Measurements from ENCODE around the gene MEF2D.

The MEF2D gene

DNA sequence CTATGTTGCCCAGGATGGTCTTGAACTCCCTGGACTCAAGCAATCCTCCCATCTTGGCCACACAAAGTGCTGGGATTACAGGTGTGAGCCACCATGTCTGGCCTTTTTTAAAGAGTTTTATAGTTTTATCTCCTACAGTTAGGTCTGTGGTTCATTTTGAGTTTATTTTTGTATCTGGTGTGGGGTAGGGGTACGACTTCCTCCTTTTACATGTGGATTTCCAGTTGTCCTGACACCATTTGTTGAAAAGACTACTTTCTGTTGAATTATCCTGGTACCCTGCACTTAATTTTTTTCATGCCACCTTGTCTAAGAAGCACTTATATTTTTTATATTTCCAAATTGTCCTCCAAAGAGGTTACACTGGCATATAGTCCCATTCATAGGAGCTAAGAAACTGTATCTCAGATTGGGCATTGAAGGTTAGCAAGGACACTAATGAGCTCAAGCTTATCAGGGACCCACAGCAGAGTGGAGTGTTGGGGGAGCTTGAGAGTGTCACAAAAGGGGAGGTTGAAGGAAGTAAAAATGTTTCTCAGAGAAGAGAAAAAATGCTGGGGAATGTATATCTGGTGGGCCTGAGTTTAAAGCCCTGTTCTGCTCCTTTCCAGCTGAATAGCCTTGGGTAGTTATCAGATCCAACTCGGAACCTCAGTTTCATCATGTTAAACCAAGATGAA is 23.4 kb upstream of the MEF2D start:
- DNase-seq: no peak

DNA sequence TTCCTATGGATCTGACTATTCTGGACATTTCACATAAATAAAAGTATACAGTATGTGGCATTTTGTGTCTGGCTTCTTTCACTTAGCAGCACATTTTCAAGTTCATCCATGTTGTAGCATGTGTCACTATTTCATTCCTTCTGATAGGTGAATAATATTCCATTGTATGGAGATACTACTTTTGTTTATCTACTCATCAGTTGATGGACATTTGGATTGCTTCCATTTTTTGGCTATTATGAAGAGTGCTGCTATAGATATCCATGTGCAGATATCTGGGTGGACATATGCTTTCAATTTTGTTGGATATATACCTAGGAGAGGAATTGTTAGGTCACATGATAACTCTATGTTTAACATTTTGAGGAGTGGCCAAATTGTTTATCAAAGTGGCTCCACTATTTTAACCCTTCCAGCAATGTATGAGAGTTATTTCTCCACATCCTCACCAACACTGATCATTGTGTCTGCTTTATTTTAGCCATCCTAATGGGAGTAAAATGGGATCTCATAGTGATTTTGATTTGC is 21.9 kb upstream of the MEF2D start:
- DNase-seq: no peak

DNA sequence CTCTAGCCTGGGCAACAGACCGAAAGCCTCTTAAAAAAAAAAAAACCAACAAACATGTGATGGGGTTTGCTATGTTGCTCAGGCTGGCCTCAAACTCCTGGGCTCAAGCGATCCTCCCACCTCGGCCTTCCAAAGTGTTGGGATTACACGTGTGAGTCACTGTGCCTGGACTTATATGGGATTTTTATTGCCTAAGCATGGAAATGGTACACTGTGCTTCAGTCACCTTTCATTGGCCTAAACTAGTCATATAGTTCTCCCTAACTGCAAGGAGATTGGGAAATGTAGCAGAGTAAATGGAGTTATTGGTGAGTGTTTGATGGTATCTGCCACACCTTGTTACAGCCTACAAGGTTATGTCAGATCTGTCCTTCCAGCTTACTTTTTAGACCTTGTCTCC is 17.2 kb upstream of the MEF2D start:
- no peak for DNase-seq

DNA sequence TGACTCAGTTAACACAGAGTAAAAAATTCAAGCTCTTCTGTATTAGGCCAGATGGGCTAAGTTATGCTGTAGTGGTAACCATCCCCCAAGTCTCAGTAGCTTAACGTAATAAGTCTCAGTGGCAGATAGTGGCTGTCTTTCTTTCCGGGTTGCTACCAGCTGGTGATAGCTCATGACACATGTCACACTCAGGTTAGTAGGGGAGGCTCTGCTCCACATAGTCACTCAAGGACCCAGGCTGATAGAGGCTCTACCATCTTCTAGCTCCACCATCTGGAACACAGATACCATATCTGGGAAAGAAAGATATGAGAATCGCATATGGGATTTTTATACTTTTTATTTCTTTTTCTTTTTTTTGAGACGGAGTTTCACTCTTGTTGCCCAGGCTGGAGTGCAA is 16.2 kb upstream of the MEF2D start:
- no peak for DNase-seq

DNA sequence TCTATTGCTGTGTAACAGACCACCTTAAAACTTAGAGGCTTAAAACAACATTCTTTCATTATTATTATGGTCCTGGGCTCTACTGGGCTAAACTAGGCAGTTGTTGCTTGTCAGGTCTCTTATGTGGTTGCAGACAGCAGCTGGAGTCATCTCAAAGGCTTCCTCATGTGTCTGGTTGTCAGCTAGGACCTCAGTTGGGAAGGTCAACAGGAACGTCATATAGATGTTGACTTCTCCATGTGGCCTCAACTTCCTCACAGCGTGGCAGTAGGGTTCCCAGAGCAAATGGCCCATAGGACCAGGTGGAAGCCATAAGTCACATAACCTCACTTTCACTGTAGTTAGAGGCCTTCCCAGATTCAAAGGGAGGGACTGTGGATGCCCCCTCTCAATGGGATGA is 15.4 kb upstream of the MEF2D start:
- DNase-seq: no peak

DNA sequence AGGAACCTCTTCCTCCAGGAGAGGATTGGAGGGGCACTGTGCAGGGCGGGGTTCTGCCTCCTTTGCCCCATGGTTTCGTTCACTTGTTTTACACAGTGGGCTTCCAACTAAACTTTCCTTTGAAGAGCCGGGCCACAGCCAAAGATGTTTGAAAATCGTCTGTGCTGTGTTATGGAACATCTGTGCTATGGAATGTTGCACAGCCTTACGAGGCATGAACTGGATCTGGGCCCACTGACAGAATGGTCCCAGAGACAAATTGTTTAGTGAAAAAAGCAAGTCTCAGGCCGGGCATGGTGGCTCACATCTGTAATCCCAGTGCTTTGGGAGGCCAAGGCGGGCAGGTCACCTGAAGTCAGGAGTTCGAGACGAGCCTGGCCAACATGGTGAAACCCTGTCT is 12.6 kb upstream of the MEF2D start:
- DNase-seq: no peak

DNA sequence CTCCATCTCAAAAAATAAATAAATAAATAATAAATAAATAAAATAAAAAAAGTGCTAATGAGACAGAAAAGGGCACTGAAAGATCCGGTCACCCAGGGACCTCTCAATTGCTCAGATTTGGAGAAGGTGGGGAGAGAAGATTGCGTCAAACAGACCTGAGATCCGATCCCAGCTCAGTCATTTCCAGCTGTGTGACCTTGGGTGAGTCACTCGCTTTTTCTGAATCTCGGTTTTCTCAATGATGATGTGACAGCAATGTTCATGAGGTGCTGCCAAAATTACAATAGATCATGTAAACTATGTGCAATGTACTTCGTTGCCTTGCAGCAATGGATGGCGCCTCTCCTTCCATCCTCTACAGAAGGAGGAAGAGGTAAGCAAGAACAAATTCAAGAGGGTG is 11.1 kb upstream of the MEF2D start:
- no peak for DNase-seq

DNA sequence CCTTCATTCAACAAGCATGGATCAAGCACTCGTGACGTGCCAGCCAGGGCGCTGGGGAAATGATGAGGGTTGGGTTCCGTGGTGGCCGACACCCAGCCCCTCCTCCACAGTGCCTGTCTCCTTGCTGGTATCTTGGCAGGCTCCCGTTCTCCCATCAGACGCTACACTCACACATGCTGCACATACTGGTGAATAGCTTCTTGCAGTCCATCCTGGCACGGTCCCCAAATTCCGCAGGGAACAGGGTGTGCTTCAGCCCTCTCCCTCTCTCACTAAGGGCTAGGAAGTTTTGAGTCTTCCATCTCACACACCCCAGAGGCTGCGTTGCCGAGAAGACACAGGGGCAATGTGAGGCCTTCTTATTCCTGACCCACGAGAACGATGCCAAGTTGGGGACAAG is 10.1 kb upstream of the MEF2D start:
- DNase-seq: no peak

DNA sequence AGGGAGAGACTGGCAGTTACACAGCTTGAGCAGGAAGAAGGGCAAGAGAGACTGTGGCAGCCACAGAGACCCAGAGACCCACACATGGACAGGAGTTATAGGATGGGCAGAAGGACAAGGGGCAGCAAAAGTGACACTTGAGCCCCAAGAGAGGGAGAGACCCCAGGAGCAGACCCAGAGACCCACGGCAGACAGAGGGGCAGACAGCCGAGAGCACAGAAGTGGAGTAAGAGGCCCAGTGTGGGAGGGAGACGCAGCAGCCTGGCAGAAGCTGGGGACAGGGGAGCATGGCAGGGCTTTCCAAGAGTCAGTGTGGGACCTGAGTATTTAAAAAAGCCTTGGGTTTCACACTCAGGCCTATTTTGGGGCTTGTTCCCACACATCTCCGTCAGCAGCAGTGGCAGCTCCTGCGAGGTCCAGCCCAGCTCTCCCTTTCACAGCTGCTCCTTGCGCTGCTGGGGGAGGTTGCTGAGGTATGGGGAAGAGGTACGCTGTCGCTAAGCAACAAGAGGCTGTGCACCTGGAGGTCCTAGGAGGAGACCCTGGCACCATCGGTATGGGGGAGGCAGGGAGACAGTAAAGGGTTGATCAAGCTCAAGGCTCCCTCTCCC is 9.0 kb upstream of the MEF2D start:
- DNase-seq: no peak

DNA sequence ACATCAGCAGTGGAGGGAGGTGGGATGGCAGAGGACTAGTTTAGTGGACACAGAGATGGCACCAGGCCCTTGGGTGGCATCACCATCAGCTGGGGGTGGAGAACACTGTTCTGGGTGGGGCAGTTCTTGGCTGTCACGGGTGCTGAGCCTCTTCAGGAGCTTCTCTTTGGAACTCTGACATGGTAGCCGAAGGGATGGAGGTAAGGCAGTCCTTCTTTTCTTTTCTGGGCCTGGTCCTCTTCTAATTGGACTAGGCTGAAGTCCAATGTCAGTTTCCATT is 8.3 kb upstream of the MEF2D start:
- DNase-seq: no peak

DNA sequence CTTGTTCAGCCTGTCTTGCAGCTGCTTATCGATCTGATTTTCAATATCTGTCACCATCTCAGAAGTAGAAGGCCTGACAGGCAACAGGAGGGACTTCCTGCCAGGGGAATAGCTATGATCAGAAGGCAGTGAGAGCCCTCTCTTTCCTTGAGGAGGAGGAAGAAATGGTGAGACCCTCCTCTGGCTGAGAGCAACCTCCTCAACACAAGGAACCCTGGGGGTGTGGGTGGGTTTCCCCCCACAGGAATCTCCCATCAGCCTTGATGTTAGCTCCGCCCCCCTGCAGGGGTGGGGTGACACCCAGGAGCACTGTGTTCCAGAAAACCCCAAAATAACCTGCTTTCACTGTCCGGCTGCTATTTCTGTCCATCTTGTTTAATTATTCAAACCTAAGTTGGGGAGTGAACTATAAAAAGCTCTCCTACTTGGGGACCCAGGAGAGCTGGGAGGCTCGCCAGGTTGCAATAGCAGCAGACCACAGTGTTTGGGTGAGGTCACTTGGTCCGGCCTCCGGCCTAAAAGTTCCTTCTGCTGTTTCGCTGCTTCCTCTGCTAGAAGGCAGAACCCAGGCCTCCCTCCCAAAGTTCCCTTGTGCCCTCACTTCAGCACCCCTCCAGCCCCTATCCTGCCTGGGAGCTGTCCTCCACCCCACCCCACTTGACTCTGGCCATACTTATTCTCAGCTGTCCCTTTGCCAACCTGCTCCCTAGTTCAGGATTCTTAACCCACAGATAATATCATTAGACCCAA is 7.8 kb upstream of the MEF2D start:
- DNase-seq: no peak

DNA sequence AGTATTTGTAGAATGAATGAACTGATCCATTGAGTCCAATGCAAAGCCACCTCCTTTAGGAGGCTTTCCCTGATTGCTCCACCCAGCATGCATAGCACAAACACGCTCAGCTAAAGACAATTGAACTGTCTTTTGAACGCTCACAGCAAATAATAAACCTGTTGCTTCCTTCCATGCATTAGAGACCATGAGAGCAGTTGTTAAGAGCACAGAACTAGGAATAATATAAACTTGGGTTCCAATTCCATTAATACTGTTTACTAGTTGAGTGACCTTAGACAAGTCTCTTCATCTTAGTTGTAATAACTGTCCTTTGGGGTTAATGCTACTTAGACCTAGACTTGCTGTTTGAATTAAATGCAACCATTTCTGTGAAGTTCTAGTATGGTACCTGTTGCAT is 5.9 kb upstream of the MEF2D start:
- no peak for DNase-seq

DNA sequence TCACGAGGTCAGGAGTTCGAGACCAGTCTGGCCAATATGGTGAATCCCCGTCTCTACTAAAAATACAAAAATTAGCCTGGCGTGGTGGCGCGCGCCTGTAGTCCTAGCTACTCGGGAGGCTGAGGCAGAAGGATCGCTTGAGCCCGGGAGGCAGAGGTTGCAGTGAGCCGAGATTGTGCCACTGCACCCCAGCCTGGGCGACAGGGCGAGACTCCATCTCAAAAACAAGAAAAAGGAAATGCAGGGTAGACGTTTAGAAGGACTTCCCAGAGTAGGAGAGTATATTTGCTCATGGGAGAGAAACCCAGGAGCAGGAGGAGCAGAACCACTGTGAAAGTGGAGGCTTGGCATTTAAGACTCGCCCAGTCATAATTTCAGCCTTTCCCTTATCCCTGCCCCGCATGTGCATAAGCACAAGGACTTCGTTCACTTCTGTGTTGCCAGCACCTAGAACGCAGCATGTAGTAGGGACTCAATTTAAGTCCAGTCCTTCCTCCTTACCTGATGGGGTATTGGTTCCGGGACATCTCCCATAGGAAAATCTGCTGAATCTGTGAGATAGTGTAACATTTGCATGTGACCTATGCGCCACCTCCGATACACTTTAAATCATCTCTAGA is 5.2 kb upstream of the MEF2D start:
- DNase-seq: no peak

DNA sequence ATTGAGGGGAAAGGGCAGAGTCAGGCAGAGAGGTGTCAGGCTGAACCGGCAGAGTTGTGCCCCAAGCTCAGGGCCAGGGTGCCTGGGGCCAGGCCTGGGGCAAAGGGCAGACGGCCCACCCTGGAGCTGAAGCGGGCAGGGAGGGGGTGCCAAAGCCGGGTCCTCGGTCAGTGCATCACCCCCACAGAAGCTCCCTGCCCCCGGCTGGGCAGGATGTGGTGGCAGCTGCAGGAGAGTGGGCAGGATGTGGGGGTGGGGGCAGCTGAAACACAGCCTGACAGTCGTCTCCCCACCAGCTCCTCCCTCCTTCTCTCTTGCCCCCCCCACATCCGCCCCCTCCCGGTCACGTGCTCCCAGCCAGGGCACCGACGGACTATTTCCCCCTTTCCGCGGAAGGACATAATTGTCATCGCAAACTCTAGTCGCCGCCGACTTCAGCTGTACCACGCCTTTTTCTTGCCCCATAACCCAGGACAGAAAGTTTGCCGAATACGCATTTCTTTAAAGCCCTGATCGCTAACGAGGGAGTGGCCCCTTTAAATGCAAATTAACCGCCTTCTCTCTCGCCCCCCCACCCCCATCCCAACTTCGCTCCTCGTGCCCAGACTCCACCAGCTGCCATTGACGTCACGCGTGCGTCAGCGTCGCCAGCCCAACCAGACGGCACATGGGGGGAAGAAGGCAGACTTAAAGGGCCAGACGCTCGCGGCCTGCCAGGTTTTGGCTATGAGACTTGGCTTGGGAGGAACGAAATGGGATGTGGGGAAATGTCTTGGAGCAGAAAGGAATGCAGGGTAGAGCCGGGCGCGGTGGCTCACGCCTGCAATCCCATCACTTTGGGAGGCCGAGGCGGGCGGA is 4.5 kb upstream of the MEF2D start:
- DNase-seq: no peak

DNA sequence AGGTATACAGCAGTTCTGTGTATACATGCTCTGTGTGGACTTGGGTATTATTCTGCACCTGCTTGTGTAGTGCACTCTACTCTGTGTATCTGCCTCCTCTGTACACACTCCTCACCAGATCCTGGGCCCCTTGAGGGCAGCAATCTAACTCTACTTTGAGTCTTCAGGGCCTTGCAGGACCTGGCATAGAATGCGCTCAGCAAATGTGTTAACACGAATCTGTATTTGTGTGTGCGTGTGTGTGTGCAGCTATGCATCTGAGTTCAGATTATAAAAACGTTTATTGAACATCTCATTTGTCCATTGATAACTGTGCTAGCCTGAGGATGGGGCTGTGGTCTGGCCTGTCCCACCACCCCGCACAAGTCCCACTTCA is 3.9 kb upstream of the MEF2D start:
- no peak for DNase-seq

DNA sequence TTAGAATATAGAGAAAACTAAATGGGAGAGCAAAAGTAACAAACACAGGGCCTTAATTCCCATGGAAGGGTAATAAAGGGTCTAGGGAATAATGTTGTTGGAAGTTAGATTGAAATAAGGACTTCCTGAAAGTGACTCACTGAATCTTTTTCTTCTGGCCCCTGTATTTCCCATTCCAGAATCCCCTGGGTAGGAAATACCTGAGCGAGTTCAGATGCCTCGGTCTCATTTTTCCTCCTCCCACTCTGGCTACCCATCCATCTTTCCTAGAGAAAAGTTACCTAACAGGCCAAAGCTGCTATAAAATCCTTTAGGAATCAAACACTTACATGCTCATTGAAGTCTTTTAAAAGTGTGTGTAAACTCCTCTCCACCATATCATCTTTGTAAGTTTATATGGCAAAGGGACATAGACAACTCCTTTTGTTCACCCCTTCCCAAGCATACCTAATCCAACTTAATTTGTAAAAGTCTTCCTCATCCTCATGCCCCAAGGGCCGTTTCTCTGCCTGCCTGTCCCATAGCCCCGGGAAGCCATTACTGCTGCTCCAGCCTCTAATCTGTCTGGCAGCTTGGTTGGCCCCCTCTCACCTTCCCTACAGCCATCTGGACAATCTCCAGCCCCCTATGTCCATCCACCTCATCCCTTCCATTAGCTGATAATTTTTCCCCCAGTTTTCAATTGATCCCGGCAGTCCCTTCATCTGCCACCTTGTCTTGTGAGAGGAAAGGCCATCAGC is 3.3 kb upstream of the MEF2D start:
- no peak for DNase-seq

DNA sequence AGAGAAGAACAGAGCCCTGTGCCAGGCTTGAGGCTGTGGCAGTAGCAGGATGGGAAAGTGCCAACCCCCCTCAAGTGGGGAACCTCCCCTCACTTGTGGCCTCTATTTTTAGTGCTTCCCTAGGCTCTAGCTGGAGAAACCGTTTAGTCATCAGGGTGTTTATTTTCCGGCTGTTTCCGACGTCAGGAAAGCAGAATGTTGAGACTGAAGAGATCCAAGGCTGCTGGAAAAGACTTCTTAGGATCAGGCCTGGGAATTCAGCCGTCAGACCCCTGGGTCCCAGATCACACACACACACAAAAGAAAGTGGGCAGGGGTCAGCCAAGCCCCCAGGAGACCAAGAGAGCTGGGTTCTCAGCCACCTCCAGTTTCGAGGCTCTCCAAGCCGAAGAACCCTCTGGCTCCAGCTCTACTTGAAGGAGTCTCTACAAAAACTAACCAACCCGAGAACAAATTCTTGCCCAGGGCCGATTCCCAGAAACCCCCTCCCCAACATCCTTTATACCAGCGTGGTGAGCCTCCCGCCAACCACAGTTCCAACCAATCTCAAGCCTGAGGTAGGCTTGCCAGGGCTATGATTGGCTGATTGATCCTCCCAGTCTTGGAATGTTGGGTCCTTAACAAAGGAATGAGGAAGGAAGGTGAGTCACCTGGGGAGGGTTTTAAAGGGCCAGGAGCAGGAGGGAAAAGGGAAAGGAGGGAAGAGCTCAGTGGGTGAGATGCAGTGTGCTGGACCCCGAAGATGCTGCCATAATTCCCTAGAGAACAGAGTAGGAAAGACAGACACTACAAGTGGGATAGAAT is 2.5 kb upstream of the MEF2D start:
- DNase-seq: no peak

DNA sequence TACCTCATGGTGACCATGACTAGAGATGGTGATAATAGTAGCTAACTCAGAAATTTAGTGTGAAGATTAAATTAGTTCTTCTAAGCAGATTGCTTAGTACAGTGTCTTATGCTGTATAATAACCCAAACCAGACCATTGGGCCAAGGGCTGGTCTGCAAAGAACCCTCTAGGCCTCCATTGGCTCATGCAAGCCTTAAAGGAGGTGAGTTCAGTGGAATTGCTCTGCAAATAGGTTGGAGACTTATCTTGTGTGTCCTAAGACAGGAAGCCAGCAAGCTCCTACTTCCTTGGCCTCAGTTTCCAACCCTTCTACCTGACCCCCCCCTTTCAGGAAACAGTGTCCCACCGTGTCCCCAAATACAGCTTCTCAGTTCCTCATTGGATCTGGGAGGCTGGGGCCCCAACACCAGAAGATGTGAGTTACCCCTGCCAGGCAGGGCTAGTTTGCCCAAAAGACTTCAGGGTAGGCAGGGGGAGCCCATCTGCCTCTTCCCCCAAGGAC is 1.9 kb upstream of the MEF2D start:
- DNase-seq: no peak

DNA sequence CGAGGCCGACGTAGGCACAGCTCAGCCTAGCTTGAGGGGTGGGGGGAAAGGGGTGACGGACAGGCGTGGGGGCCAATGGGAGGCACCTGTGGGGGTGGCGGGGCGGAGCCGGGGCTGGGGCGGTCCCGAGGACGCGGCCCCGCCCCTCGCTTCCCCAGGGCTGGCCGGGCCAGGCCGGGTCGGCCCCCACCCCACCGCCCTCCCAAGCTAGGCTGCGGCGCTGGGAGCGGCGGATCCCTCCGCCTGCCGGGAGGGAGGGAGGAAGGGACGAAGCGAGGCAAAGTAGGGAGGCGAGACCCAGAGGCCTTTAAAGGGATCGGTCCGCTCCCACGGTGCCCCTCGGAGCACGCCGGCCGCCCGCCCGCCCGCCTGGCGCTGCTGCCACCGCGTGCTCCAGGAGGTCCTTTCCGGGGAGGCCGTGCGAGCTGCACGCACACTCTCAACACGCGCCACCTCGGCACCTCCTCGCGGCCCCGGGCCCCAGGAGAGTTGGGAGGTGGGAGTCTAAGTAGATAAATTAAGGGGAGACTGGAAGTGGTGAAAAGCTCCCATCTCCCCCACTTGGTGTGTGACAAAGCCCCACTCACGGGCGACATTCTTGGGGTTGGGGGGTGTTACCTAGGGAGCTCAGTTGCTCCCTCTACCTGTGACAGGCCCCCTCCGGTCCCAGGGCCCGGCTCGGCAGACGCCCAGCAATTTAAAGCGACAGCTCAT is 375 bp upstream of the MEF2D start:
- peak; percentile 72 for DNase-seq

DNA sequence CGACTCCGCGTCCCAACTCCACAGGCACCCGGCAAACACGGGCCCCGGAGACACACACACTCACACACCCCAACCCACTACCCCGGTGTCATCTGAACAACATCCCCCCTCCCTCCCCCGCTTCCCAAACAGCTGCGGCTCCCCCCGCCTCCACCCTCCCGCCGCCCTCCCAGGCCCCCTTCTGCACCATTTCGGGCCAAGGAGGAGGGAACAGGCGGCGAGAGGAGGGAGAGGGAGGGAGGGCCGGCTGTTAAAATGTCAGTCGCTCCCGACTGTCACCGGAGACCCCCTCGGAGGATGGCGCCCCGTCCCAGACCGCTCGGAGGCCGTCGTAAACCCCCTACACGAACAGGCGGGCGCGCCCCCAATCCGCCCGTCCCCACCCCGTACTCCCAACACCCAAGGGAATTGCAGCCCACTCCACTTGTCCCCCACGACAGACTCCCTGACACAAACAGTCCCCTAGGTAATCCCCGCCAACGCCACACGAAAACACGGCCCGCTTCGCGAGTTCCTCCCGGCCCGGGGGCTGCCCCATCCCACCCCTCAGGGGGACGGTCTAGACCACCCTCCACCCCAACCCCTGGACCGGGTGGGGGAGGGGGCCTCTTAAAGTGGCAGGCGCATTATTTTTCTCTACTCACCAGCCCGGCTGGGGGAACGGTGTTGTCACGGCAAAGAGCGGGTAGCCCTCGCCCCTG is 583 bp downstream of the MEF2D start:
- no peak for DNase-seq

All from cortex of kidney (tissue), 1 donor.